ENCODE results near the gene SPOCK1. TPM values are rescaled to one million over a fixed set of nuclear protein-coding genes. Genes with fewer than 3 reads are reported as not detected.

SPOCK1 gene
- total RNA-seq, 1 experiment from 2014 or later: 9.8 TPM

GRCh38 chr5:137446615-137447014 lies 52.5 kb downstream of the SPOCK1 start:
- no peak for ATAC-seq

GRCh38 chr5:137446151-137446550 lies 53.0 kb downstream of the SPOCK1 start:
- CTCF ChIA-PET: no interaction called here
- no peaks in the 10 kb centered on the region for H3K9me2 ChIP-seq (replicated peaks; ENCODE audit: low read length)

More at GRCh38 chr5:137446615-137447014, 52.5 kb downstream of the SPOCK1 start:
- Histone ChIP-seq H3K9me2 (replicated peaks; ENCODE audit: low read length) (no peaks in the 10 kb centered on the region), H3F3A (ENCODE audit: low read length, unreplicated experiment) (no peaks in the 10 kb centered on the region), H3K4me1 (ENCODE audit: insufficient read depth, low read length) (no peaks in the 10 kb centered on the region), H3K9me3 (ENCODE audit: low read length) (no peaks in the 10 kb centered on the region), H3K4me2 (ENCODE audit: low read length) (no peak overlapping the region), H3K27me3 (ENCODE audit: low read length) (no peaks in the 10 kb centered on the region), H4K20me1 (ENCODE audit: low read length) (no peaks in the 10 kb centered on the region), H3K4me3 (ENCODE audit: low read length) (no peak overlapping the region), H3K36me3 (ENCODE audit: low read depth, low read length) (no peaks in the 10 kb centered on the region), H3K79me2 (ENCODE audit: low read length) (no peaks in the 10 kb centered on the region), H3K9ac (ENCODE audit: low read length) (no peak overlapping the region), H2AFZ (ENCODE audit: low read length) (no peak overlapping the region), H3K27ac (ENCODE audit: low read length) (no peak overlapping the region)
- BruUV-seq (replicated peaks): no TSS peak
- ChIA-PET CTCF (no interaction called here), POLR2A (ENCODE audit: unreplicated experiment) (no interaction called here)
- intact Hi-C loops (cut with micrococcal nuclease): no loop called here
- DNase-seq: no peak
- TF ChIP-seq CTCF (conservative IDR thresholded peaks at IDR 0.05; ENCODE audit: low read depth, low read length): no peak
- TF ChIP-seq EZH2 (IDR thresholded peaks at IDR 0.05; ENCODE audit: low read length, unreplicated experiment): no peak
- no peak for TF ChIP-seq EZH2phosphoT487 (IDR thresholded peaks at IDR 0.05; ENCODE audit: borderline replicate concordance, low read length)

More at GRCh38 chr5:137446151-137446550, 53.0 kb downstream of the SPOCK1 start:
- Histone ChIP-seq H3K4me2 (ENCODE audit: low read length) (no peak overlapping the region), H3K4me3 (ENCODE audit: low read length) (no peak overlapping the region), H3K27me3 (ENCODE audit: low read length) (no peaks in the 10 kb centered on the region), H2AFZ (ENCODE audit: low read length) (no peak overlapping the region), H3K79me2 (ENCODE audit: low read length) (no peaks in the 10 kb centered on the region), H3K27ac (ENCODE audit: low read length) (no peak overlapping the region), H4K20me1 (ENCODE audit: low read length) (no peaks in the 10 kb centered on the region), H3K4me1 (ENCODE audit: insufficient read depth, low read length) (no peaks in the 10 kb centered on the region), H3K36me3 (ENCODE audit: low read depth, low read length) (no peaks in the 10 kb centered on the region), H3F3A (ENCODE audit: low read length, unreplicated experiment) (no peaks in the 10 kb centered on the region), H3K9ac (ENCODE audit: low read length) (no peak overlapping the region), H3K9me3 (ENCODE audit: low read length) (no peaks in the 10 kb centered on the region)
- DNase-seq (no peak), ATAC-seq (no peak)
- POLR2A ChIA-PET (ENCODE audit: unreplicated experiment): no interaction called here
- TF ChIP-seq EZH2phosphoT487 (IDR thresholded peaks at IDR 0.05; ENCODE audit: borderline replicate concordance, low read length) (no peak), EZH2 (IDR thresholded peaks at IDR 0.05; ENCODE audit: low read length, unreplicated experiment) (no peak), CTCF (conservative IDR thresholded peaks at IDR 0.05; ENCODE audit: low read depth, low read length) (no peak)
- no TSS peak for BruUV-seq (replicated peaks)
- intact Hi-C loops (cut with micrococcal nuclease): no loop called here
